GM12874 (cell line): ENCODE measurements around the gene TRIM61.

Experiments used
- CTCF ChIP-seq: IDR thresholded peaks from 2 replicates; pipeline ENCODE4 v1.5.1; 2011; ENCODE audit warnings: low read depth, mild to moderate bottlenecking, control low read depth, low read length, moderate library complexity; ENCODE audit not compliant: insufficient read depth

Gene TRIM61

GRCh38 chr4:164943192-164943591, 34.3 kb downstream of the TRIM61 start:
- TF ChIP-seq CTCF, result no peak

- TF ChIP-seq CTCF, result peak; percentile 71
These were observed 39.7 kb downstream of the TRIM61 start for GRCh38 chr4:164937576-164938270.

GRCh38 chr4:164935363-164935762, 42.1 kb downstream of the TRIM61 start:
- peak; percentile 46 for TF ChIP-seq CTCF

GRCh38 chr4:164933244-164933643, 44.2 kb downstream of the TRIM61 start:
- TF ChIP-seq CTCF, result no peak

- no peak for TF ChIP-seq CTCF
These were observed 45.7 kb downstream of the TRIM61 start for GRCh38 chr4:164931551-164932324.

GRCh38 chr4:164930647-164931046, 46.8 kb downstream of the TRIM61 start:
- TF ChIP-seq CTCF, result no peak

- TF ChIP-seq CTCF, result no peak
These were observed 51.2 kb downstream of the TRIM61 start for GRCh38 chr4:164926301-164926700.
